HepG2 (cell line): Measurements from ENCODE around the gene ACADS. TPM values are rescaled to one million over a fixed set of nuclear protein-coding genes. Genes with fewer than 3 reads are reported as not detected.

ENCODE experiments used
- ATAC-seq: fragments of 200-7000 bp; cut with Tn5 transposase; 3 replicates; pipeline ENCODE4 v1.9.1; 2020; ENCODE audit warnings: mild to moderate bottlenecking, moderate library complexity
- BruUV-seq: library from RNA; stranded (reverse); fragments of 400-500 nt; replicated peaks from 2 replicates; lab custom pipeline; 2021; lab: Mats Ljungman, UMichigan
- CTCF ChIA-PET: fragments of 300-600 bp; formaldehyde crosslinking; extraction: SDS; loops from one replicate; lab custom pipeline; 2021; ENCODE audit warnings: low total read pairs, inconsistent platforms, low intra/inter-chr PET ratio; lab: Yijun Ruan, JAX
- POLR2A ChIA-PET: fragments of 350-600 bp; sonication (Branson Sonifier 250); formaldehyde crosslinking; loops from one replicate; lab custom pipeline; 2020; ENCODE audit warnings: antibody characterized with exemption, inconsistent platforms; lab: Yijun Ruan, JAX
- DNase-seq: peaks from one replicate; pipeline ENCODE4 v3.0.0-alpha.2; 2015; ENCODE audit warnings: low spot score
- FAIRE-seq: peaks from 3 replicates; lab custom pipeline; 2011; peaks lifted over from hg19 to GRCh38; lab: Jason Lieb, UNC
- H2AFZ ChIP-seq: one replicate; pipeline ENCODE4 v1.6.1; 2011; ENCODE audit warnings: low read length, inconsistent platforms
- H3K27ac ChIP-seq: fragments of 300-600 bp; 3 replicates; pipeline ENCODE4 v1.8.0; 2011; ENCODE audit warnings: mixed run types, mild to moderate bottlenecking, mixed read lengths, low read length, inconsistent platforms; ENCODE audit not compliant: insufficient read depth; ENCODE audit errors: extremely low read length
- H3K27me3 ChIP-seq, 2 experiments: fragments of 200-600 bp in 1 of 2; 2 replicates in 1 of 2; 3 replicates in 1 of 2; pipeline versions ENCODE4 v1.6.0 to v1.8.0; 2011; ENCODE audit warnings: low read length in 2 of 2, mild to moderate bottlenecking in 2 of 2, moderate library complexity in 2 of 2, inconsistent platforms in 1 of 2; ENCODE audit not compliant: insufficient read depth in 2 of 2, control insufficient read depth in 1 of 2
- H3K36me3 ChIP-seq, 2 experiments: fragments of 200-600 bp in 1 of 2; replicated peaks in 1 of 2; 2 replicates in 1 of 2; 3 replicates in 1 of 2; pipeline versions ENCODE4 v1.5.1 to v1.8.0; 2011; ENCODE audit warnings: low read length in 2 of 2, inconsistent platforms in 1 of 2; ENCODE audit not compliant: insufficient read depth in 2 of 2, control insufficient read depth in 1 of 2
- H3K4me1 ChIP-seq: 2 replicates; pipeline ENCODE4 v1.5.1; 2012; ENCODE audit warnings: low read length, inconsistent platforms; ENCODE audit not compliant: insufficient read depth
- H3K4me2 ChIP-seq: 2 replicates; pipeline ENCODE4 v1.6.0; 2011; ENCODE audit warnings: low read depth, low read length, inconsistent platforms
- H3K4me3 ChIP-seq, 3 experiments: fragments of 200-600 bp in 1 of 3; sonication (generic), shearing (Covaris generic) in 1 of 3; replicated peaks in 1 of 3; 2 replicates each; pipeline ENCODE4 v1.5.1; 2011 to 2016; ENCODE audit warnings: low read length in 3 of 3, inconsistent platforms in 2 of 3, low read depth in 2 of 3, mild to moderate bottlenecking in 2 of 3, control low read depth in 1 of 3, mixed read lengths in 1 of 3; ENCODE audit not compliant: insufficient read depth in 1 of 3
- H3K79me2 ChIP-seq: one replicate; pipeline ENCODE4 v1.6.1; 2011; ENCODE audit warnings: low read length, inconsistent platforms; ENCODE audit not compliant: insufficient read depth
- H3K9ac ChIP-seq: 2 replicates; pipeline ENCODE4 v1.6.0; 2011; ENCODE audit warnings: mild to moderate bottlenecking, low read depth, low read length, inconsistent platforms; ENCODE audit not compliant: insufficient read depth
- H3K9me3 ChIP-seq: 2 replicates; pipeline ENCODE4 v1.5.1; 2012; ENCODE audit warnings: mild to moderate bottlenecking, low read length
- H4K20me1 ChIP-seq: 2 replicates; pipeline ENCODE4 v1.6.0; 2011; ENCODE audit warnings: inconsistent platforms, mild to moderate bottlenecking, low read length, moderate library complexity; ENCODE audit not compliant: insufficient read depth
- HNF4A ChIP-seq: sonication (generic); formaldehyde crosslinking; IDR thresholded peaks from 2 replicates; pipeline ENCODE4 v1.4.0; 2020; ENCODE audit warnings: missing genetic modification reagents
- RXRB ChIP-seq: IDR thresholded peaks from 2 replicates; pipeline ENCODE4 v1.6.1; 2016; ENCODE audit warnings: borderline replicate concordance, missing genetic modification reagents, missing compliant biosample characterization
- SAP130 ChIP-seq: IDR thresholded peaks from 2 replicates; pipeline ENCODE4 v1.6.1; 2016; ENCODE audit warnings: low read depth
- ZNF121 ChIP-seq: sonication (generic); formaldehyde crosslinking; IDR thresholded peaks from 2 replicates; pipeline ENCODE4 v1.5.0; 2020; ENCODE audit warnings: mild to moderate bottlenecking, missing genetic modification reagents
- ZNF33A ChIP-seq: sonication (generic); formaldehyde crosslinking; IDR thresholded peaks from 2 replicates; pipeline ENCODE4 v1.5.1; 2020; ENCODE audit warnings: missing genetic modification reagents, mild to moderate bottlenecking, moderate library complexity, borderline replicate concordance
- ZNF660 ChIP-seq: sonication (generic); formaldehyde crosslinking; IDR thresholded peaks from 2 replicates; pipeline ENCODE4 v1.5.1; 2020; ENCODE audit warnings: mild to moderate bottlenecking, low read depth, missing genetic modification reagents, borderline replicate concordance
- ZSCAN21 ChIP-seq: sonication (generic); formaldehyde crosslinking; IDR thresholded peaks from 2 replicates; pipeline ENCODE4 v1.8.0; 2022; ENCODE audit warnings: mild to moderate bottlenecking, missing genetic modification reagents, moderate library complexity, borderline replicate concordance
- WGBS: methylation state at CpG from one replicate; pipeline ENCODE4 v1.1.6; 2017; ENCODE audit warnings: low lambda C conversion rate; 5-methylcytosine and 5-hydroxymethylcytosine counted together
- in situ Hi-C: cut with HindIII; loops from 2 replicates; pipeline ENCODE4 v1.10.0; 2017; ENCODE audit warnings: low pct_unique_long_range_greater_than_20kb; ENCODE audit not compliant: extremely low pct_ligation_motif_present
- intact Hi-C: fragments of 100-400 bp; cut with micrococcal nuclease; formaldehyde crosslinking; loops from one replicate; pipeline ENCODE4 v1.10.0; 2022; ENCODE audit not compliant: unreplicated experiment
- polyA plus RNA-seq, 8 experiments: library from polyadenylated mRNA; depleted of rRNA in 3 of 8; stranded (reverse) in 7 of 8; unstranded in 1 of 8; fragments of >200 nt; fragmentation: Illumina TruSeq in 4 of 8; extraction: Trizol in 4 of 8; gene quantifications; 2 replicates each; pipeline versions ENCODE4 v1.2.1 to v1.2.3, GENCODE V29; 2011 to 2016; ENCODE audit warnings: low read depth in 4 of 8, missing spikeins in 1 of 8, mixed read lengths in 1 of 8; ENCODE audit not compliant: insufficient read depth in 1 of 8
- total RNA-seq, 5 experiments: library from RNA; depleted of rRNA; stranded (reverse); fragments of >200 nt; fragmentation: Illumina TruSeq; extraction: Trizol; gene quantifications; 2 replicates each; pipeline ENCODE4 v1.2.3, GENCODE V29; 2016; ENCODE audit warnings: low read depth in 1 of 5
- TF ChIP-seq, protein P1 (sequence below): sonication (generic); formaldehyde crosslinking; IDR thresholded peaks from 2 replicates; pipeline ENCODE4 v1.4.0; 2020; ENCODE audit warnings: missing genetic modification reagents, mild to moderate bottlenecking, borderline replicate concordance
- TF ChIP-seq, protein P2 (sequence below): IDR thresholded peaks from 2 replicates; pipeline ENCODE4 v1.6.1; 2016
- TF ChIP-seq, protein P3 (sequence below): sonication (generic); formaldehyde crosslinking; IDR thresholded peaks from 2 replicates; pipeline ENCODE4 v1.8.0; 2022; ENCODE audit warnings: mild to moderate bottlenecking, missing genetic modification reagents; ENCODE audit not compliant: insufficient replicate concordance
- TF ChIP-seq, protein P4 (sequence below): sonication (generic); formaldehyde crosslinking; IDR thresholded peaks from 2 replicates; pipeline ENCODE4 v1.5.0; 2020; ENCODE audit warnings: mild to moderate bottlenecking, missing genetic modification reagents

The ACADS gene
- total and polyA plus RNA-seq, 2 of the 13 experiments (the other 11 are each of a cell fraction or from before 2014, with no cell fraction given) = 17.4 to 27.7 TPM

DNA sequence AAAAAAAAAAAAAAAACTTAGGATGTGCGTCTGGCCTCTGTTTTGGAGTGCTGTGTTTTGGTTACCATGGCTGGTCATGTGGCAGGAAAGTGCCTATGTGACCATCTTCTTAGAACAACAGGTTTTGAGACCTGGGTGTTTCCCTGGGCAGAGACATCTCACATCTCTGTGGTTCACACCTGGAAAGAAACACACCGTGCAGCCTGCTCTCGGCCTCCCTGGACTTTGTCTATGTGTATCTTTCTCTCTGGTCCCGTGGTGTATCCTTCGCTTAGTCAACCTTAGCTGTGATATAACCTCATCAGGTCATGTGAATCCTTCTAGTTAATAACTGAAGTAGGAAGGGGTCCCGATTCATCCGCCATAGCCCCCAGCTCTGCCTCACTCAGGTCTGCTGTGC, 22.6 kb downstream of the ACADS start:
- in situ Hi-C loops (no loop called here), intact Hi-C loops (no loop called here)
- POLR2A ChIA-PET = interaction anchor here (0.7 kb wide), 1 partner anchor 248 kb away, joined by 3 read pairs; no protein-coding TSS in a partner anchor
- WGBS = 28% methylated on average over 3 of the region's 7 CpGs
- DNase-seq = peak; percentile 34
- FAIRE-seq = no peak
- CTCF ChIA-PET = no interaction called here
- Histone ChIP-seq H3K36me3 (no peaks in the 10 kb centered on the region), H3K9ac (no peak overlapping the region), H2AFZ (no peak overlapping the region), H3K27me3 (no peaks in the 10 kb centered on the region), H3K4me3 (peak overlapping the region in 1 of 3 experiments; percentile 35; a peak in 2 of 6 replicates), H3K27ac (no peak overlapping the region), H4K20me1 (no peaks in the 10 kb centered on the region), H3K4me1 (peaks cover 14% of the 10 kb centered on the region), H3K4me2 (peak overlapping the region; percentile 69), H3K79me2 (no peaks in the 10 kb centered on the region), H3K9me3 (no peaks in the 10 kb centered on the region)
- TF ChIP-seq RXRB = 0 out of 2 replicates have a peak, but pooled peaks have one; percentile 18
- no peak for TF ChIP-seq ZSCAN21 (CRISPR knock-in tag)
- TF ChIP-seq ZNF660 = no peak
- no peak for TF ChIP-seq ZNF33A (CRISPR knock-in tag)
- TF ChIP-seq, protein P1, sequence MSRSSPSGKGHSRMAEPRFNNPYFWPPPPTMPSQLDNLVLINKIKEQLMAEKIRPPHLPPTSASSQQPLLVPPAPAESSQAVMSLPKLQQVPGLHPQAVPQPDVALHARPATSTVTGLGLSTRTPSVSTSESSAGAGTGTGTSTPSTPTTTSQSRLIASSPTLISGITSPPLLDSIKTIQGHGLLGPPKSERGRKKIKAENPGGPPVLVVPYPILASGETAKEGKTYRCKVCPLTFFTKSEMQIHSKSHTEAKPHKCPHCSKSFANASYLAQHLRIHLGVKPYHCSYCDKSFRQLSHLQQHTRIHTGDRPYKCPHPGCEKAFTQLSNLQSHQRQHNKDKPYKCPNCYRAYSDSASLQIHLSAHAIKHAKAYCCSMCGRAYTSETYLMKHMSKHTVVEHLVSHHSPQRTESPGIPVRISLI = peak; percentile 71; the same call in 1 of the 2 replicates
- TF ChIP-seq, protein P2, sequence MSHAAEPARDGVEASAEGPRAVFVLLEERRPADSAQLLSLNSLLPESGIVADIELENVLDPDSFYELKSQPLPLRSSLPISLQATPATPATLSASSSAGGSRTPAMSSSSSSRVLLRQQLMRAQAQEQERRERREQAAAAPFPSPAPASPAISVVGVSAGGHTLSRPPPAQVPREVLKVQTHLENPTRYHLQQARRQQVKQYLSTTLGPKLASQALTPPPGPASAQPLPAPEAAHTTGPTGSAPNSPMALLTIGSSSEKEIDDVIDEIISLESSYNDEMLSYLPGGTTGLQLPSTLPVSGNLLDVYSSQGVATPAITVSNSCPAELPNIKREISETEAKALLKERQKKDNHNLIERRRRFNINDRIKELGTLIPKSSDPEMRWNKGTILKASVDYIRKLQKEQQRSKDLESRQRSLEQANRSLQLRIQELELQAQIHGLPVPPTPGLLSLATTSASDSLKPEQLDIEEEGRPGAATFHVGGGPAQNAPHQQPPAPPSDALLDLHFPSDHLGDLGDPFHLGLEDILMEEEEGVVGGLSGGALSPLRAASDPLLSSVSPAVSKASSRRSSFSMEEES (CRISPR knock-in tag) = peak; percentile 73
- TF ChIP-seq, protein P3, sequence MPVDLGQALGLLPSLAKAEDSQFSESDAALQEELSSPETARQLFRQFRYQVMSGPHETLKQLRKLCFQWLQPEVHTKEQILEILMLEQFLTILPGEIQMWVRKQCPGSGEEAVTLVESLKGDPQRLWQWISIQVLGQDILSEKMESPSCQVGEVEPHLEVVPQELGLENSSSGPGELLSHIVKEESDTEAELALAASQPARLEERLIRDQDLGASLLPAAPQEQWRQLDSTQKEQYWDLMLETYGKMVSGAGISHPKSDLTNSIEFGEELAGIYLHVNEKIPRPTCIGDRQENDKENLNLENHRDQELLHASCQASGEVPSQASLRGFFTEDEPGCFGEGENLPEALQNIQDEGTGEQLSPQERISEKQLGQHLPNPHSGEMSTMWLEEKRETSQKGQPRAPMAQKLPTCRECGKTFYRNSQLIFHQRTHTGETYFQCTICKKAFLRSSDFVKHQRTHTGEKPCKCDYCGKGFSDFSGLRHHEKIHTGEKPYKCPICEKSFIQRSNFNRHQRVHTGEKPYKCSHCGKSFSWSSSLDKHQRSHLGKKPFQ (CRISPR knock-in tag) = peak; percentile 97
- peak; percentile 33; the same call in 1 of the 2 replicates for TF ChIP-seq SAP130
- TF ChIP-seq ZNF121 (CRISPR knock-in tag) = peak; percentile 81
- TF ChIP-seq HNF4A (CRISPR knock-in tag) = peak; percentile 54; the same call in 1 of the 2 replicates
- TF ChIP-seq, protein P4, sequence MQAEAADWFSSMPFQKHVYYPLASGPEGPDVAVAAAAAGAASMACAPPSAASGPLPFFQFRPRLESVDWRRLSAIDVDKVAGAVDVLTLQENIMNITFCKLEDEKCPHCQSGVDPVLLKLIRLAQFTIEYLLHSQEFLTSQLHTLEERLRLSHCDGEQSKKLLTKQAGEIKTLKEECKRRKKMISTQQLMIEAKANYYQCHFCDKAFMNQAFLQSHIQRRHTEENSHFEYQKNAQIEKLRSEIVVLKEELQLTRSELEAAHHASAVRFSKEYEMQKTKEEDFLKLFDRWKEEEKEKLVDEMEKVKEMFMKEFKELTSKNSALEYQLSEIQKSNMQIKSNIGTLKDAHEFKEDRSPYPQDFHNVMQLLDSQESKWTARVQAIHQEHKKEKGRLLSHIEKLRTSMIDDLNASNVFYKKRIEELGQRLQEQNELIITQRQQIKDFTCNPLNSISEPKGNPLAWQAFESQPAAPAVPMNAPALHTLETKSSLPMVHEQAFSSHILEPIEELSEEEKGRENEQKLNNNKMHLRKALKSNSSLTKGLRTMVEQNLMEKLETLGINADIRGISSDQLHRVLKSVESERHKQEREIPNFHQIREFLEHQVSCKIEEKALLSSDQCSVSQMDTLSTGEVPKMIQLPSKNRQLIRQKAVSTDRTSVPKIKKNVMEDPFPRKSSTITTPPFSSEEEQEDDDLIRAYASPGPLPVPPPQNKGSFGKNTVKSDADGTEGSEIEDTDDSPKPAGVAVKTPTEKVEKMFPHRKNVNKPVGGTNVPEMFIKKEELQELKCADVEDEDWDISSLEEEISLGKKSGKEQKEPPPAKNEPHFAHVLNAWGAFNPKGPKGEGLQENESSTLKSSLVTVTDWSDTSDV = no peak
- ATAC-seq = peak; percentile 83
- no TSS peak for BruUV-seq
